ENCODE results near the gene SKOR1. TPM values are rescaled to one million over a fixed set of nuclear protein-coding genes. Genes with fewer than 3 reads are reported as not detected.

Gene SKOR1
- total RNA-seq, 1 experiment from 2014 or later = 0.81 TPM

- BruUV-seq (replicated peaks) = no TSS peak
- Histone ChIP-seq H3K9me2 (ENCODE audit: insufficient read depth) (no peaks in the 10 kb centered on the region), H3K36me3 (ENCODE audit: control insufficient read depth in 1 of 2, insufficient read depth in 2 of 2, low read length in 2 of 2) (no peaks in the 10 kb centered on the region), H3K9ac (ENCODE audit: low read length) (no peak overlapping the region), H3K4me2 (ENCODE audit: low read length) (no peak overlapping the region), H4K20me1 (ENCODE audit: insufficient read depth) (no peaks in the 10 kb centered on the region), H3K9me3 (ENCODE audit: control insufficient read depth in 1 of 2, insufficient read depth in 1 of 2, low read depth in 1 of 2, low read length in 2 of 2) (no peaks in the 10 kb centered on the region), H3K27me3 (ENCODE audit: insufficient read depth, low read length) (no peaks in the 10 kb centered on the region), H3K4me1 (ENCODE audit: control insufficient read depth in 1 of 2, insufficient read depth in 2 of 2, low read length in 2 of 2) (no peaks in the 10 kb centered on the region), H3K27ac (ENCODE audit: low read depth, low read length) (no peak overlapping the region), H3K79me2 (ENCODE audit: insufficient read depth, low read length) (no peaks in the 10 kb centered on the region), H2AFZ (ENCODE audit: low read depth, low read length, poor library complexity, severe bottlenecking) (no peak overlapping the region), H3K4me3 (replicated peaks in 1 of 2; ENCODE audit: low read depth in 1 of 2, low read length in 2 of 2) (no peak overlapping the region)
- POLR2A ChIA-PET = no interaction called here
- ATAC-seq (no peak), DNase-seq (ENCODE audit: low read depth, low spot score) (no peak)
- TF ChIP-seq YY1 (IDR thresholded peaks at IDR 0.05; ENCODE audit: extremely low read depth, insufficient replicate concordance, low read depth, low read length) = no peak
- no peak for TF ChIP-seq SRF (IDR thresholded peaks at IDR 0.05; ENCODE audit: low read depth)
- no peak for TF ChIP-seq EZH2phosphoT487 (IDR thresholded peaks at IDR 0.05; ENCODE audit: borderline replicate concordance)
- no peak for TF ChIP-seq ATF3 (IDR thresholded peaks at IDR 0.05)
- TF ChIP-seq ZBTB33 (IDR thresholded peaks at IDR 0.05; ENCODE audit: extremely low read depth, insufficient replicate concordance, low read length) = no peak
- CTCF ChIA-PET = no interaction called here
- intact Hi-C loops (cut with micrococcal nuclease) = loop anchor here (10.0 kb wide), 3 partner anchors 305 to 585 kb away; partner anchors contain the start of gene C15orf61
- RAD21 ChIA-PET (ENCODE audit: low non-redundant PET in 1 of 2, low total read pairs in 2 of 2, uncharacterized antibody in 2 of 2, unreplicated experiment in 2 of 2) = no interaction called here
These were observed 4.6 kb downstream of the SKOR1 start for GRCh38 chr15:67829647-67830504.

Data from HCT116 (cell line).